NCI-H1436 (cell line): ENCODE results near the gene CD96.
"Not testable (repeated sequence)": the region's sequence is repeated elsewhere in the genome, so short reads cannot be mapped to it uniquely, and the experiment has no call there.

Experiments
- DNase-seq: peaks from one replicate; lab custom pipeline; 2025; lab: John Stamatoyannopoulos, UW

The CD96 gene

DNA sequence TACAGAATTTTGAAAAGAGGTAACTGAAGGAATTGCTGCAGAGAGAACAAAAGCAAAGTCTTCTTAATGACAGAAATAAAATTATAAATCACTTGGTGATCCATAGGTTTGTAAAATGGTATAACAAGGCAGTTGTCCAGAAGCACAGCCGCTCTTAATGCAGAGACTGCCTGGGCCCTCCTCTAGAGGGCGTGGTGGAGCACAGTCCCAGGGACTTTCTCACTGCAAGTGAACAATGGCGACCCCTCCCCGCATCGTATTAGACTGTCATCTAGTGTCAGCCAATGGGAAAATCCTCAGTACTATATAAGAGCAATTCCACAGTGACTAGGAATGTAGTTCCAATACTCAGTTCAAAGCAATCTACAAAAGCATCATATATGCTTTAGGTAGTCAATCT lies 79.5 kb downstream of the CD96 start:
- peak; percentile 5 for DNase-seq

DNA sequence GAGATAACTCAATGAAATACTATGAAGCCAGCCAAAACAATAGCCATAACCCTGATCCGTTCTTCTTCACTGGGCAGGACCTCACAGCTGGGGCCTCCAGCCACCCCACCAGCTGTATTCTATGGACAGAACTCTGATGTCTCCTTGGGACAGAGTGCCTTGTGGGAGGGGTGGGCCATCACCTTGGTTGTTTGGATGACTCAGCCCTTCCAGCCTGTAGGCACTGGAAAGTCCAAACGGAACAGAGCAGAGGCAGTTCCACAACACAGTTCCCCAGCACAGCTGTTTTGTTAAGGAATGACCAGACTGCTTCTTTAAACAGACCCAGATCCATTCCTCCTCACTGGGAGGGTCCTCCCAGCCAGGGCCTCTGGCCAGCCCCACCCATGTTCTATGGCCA lies 85.1 kb downstream of the CD96 start:
- no peak for DNase-seq

DNA sequence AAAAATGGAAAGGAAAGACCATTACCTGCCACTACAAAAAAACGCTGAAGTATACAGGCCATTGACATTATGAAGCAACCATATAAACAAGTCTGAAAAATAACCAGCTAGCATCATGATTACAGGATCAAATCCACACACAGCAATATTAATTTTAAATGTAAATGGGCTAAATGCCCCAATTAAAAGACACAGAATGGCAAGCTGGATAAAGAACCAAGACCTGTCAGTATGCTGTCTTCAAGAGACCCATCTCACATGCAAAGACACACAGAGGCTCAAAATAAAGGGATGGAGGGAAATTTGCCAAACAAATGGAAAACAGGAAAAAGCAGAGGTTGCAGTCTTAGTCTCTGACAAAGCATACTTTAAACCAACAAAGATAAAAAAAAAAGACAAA lies 87.0 kb downstream of the CD96 start:
- not testable (repeated sequence) for DNase-seq

DNA sequence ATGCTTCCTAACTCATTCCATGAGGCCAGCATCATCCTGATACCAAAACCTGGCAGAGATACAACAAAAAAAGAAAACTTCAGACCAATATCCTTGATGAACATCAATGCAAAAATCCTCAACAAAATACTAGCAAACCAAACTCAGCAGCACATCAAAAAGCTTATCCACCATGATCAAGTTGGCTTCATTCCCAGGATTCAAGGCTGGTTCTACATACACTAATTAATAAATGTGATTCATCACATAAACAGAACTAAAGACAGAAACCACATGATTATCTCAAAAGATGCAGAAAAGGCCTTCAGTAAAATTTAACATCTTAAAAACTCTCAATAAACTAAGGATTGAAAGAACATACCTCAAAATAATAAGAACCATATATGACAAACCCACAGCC lies 88.6 kb downstream of the CD96 start:
- DNase-seq = not testable (repeated sequence)

DNA sequence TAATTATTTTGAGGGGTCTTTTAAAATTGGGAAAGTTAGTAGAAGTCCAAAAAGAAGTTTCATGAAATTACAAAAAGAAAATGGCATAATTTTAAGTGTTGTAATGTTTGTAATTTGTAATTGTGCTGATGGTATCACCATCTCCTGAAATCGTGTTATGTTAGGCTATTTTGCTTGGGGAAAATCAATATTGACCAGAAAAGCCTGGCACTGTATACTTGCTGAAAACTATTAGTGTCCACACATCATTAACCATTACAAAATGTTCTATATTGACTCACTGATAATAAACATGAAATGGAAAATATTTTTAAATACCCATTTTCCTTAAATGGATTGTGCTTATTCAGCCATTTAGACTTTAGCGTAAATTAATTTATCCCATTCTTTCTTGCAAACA lies 93.4 kb downstream of the CD96 start:
- DNase-seq = no peak

DNA sequence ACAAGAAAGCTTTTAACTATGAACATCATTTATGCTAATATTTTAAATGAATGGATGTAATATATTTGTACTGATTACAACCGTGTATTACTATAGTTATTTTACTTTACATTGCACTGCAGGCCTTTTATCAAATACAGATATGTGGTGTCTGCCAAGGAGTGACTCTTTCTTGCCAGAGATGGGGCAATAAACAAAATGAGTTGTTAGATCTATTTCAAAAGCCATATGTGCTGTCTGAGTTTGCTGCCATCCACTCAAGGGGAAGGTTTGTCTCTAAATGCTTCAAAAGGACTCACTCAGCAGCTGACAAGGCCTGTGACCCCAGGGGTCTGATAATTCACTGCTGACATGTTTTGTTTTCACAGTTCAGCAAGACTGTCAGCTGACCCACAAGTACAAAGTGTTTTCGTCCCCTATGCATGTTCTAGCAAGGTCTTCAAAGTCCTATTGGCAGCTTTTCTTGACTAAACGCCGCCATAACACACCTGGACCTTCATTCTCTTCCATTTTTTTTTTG lies 94.4 kb downstream of the CD96 start:
- DNase-seq = no peak

DNA sequence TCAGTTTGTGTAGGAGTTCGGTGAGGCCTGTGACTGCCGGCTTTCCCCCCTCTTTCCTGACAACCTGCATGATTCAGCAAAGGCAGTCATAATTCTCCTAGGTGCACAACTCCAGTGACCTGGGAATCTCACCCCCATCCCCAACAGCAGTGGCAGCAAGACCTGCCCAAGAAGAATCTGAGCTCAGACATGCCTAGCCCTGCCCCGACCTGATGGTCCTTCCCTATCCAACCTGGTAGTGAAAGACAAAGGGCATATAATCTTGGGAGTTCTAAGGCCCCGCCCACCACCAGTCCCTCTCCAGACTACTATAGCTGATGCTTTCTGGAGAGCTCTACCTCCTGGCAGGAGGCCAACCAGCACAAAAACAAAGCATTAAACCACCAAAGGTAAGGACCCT lies 97.3 kb downstream of the CD96 start:
- DNase-seq = no peak

DNA sequence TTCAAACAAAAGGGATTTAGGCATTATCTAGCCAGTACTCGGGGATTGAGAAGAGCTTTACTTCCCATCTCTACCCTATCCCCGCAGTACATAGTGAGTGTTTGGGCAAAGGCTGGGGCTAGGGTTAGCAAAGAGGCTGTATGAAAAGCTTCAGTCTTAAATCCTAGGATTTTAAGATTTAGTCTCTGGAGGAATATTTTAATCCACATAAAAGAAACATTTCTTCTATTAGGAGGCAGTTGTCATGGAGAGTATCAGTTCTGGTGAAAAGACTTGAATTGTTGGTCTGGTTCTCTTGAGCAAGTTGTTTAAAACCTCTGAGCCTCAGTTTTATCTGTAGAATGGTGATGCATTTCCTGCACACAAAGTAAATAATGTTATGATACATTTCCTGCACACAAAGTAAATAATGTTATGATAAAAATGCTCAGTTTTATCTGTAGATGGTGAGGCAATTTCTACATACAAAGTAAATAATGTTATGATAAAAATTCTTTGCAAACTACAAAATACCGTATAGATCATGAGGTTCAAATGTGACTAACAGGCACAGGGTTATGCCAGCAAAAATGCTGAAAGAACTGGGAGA lies 107.1 kb downstream of the CD96 start:
- no peak for DNase-seq

DNA sequence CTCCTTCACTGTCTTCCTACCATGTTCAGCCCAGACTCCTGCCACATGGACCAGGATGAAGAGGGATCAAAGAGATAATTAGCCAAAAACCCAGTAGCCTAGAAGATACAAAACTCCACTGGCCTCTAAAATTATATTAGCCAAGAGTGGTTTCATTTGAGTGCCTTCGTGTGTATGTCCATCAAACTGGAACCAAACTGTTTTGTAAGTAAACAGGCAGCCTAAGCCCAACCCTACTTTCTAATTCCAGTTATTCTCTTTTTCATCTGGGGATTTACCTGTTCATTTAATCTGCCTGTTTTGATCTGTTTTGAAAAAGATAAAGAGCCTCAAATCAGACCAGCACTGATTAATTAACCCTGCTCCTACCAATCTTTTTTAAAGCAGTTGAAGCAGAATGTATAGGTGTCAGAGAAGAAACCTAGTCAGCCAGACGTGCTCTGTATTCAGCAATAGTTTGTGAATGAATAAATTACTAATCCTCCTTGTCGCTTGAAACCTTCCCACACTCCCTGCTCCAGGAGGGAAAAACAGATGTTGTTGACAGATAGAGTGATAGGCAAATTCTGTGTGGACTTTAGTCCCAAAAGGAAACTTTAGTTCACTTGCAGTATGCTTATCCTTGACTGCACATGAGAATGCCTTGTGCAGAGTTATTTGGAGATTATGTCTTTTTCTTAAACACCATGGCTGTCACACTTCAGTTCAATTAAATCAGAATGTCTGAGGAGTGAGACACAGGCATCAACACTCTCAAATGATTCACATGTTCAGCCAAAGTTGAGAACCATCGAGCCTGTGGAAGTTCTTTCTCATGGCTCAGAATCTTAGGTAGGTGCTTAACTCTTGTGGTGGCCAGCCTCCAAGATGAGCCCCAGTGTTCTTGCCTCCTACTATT lies 108.6 kb downstream of the CD96 start:
- DNase-seq = no peak

DNA sequence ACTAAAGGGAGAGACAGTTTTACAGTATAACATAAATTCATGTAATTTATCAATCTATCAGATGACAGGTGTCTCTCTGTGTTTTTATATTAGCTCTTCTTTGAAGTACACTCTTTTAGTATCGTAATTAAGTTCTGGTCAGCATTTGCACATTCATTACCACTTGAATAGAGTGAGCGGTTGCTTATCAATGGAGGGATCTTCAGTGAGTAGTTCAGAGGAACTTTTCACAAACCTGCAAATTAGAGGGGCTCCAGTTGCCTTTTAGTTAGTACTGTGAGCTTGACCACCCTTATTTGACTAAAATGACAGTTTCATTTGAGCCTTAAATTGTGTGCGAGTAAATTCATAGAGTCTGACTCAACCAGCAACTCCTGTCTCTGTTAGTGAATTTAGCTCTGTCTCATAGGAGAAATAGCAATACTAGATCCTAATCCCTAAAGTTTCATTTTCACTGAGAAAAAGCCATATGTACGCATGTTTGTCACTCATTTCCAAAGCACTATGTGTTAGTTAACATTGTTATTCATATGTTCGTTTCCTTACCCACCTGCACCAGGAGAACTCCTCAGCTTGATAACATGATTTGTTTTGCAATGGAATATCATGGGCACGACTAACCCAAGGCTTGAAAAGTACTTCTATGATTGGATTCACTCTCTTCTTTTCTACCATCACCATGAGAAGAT lies 110.6 kb downstream of the CD96 start:
- no peak for DNase-seq

DNA sequence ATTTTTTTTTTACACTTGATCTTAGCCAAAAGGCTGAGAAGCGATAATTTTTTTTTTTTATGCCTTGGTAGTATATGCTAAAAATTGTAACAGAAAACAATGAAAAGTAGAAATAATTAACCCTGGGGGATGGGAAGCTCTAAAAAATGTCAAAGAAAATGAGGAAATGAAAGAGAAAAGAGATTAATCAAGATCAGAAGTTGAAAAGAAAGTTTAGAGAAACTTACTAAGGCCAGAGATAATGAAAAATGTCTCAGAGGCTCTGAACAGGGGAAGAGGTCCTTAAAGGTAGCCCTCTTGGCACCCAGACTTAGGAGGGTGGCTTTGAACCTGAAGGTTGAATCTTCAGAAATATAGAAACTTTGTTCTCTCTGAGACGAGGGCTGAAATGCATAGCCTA lies 111.8 kb downstream of the CD96 start:
- DNase-seq = no peak

DNA sequence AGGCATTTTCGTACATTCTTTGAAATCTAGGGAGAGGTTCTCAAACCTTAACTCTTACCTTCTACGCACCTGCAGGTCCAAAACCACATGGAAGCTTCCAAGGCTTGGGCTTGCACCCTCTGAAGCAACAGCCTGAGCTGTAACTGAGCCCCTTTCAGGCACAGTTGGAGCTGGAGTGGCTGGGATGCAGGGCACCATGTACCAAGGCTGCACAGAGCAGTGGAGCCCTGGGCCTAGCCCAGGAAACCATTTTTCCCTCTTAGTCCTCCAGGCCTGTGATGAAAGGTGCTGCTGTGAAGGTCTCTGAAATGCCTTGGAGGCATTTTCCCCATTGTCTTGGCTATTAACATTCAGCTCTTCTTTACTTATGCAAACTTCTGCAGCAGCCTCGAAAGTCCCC lies 120.0 kb downstream of the CD96 start:
- DNase-seq = no peak

DNA sequence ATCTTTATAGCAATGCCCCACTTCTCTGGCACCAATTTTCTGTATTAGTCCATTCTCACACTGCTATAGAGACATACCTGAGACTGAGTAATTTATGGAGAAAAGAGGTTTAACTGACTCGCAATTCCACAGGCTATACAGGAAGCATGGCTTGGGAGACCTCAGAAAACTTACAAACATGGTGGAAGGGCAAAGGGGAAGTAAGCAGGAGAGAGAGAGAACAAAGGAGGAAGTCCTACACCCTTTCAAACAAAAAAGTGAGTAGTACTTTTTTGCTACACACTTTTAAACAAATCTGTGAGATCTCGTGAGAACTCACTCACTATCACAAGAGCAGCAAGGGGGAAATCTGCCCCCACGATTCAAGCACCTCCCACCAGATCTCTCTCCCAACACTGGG lies 120.9 kb downstream of the CD96 start:
- no peak for DNase-seq

DNA sequence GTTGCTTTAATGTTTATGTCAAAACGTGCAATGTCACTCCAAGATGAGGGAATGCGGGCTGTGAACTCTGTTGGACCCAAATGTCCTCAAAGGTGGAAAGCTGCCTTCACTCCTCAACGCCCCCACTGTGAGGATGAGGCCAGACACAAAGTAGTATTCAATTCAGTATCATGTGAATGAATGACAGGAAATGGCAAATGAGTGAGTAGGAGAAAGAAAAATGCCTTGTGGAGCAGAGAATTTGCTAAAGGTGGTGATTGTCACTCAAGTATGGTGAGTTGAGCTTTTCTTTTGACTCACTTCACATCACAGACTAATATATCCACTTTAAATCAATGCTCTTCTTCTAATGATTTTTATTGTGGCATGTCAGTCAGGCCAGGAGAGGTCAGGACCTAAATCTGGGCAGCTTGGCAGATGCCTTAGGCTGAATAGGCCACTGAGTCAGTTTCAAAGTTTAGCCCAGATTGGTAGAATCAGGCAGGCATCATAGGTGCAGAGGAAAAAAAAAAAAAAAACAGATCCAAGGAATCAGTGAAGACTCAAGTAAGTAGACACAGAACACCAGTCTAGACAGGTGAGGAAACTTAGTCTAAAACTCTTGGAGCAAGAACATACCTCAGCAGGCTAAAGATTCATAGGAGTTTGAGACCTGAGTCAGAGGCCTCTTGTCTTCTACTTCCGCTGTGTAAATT lies 124.2 kb downstream of the CD96 start:
- no peak for DNase-seq

DNA sequence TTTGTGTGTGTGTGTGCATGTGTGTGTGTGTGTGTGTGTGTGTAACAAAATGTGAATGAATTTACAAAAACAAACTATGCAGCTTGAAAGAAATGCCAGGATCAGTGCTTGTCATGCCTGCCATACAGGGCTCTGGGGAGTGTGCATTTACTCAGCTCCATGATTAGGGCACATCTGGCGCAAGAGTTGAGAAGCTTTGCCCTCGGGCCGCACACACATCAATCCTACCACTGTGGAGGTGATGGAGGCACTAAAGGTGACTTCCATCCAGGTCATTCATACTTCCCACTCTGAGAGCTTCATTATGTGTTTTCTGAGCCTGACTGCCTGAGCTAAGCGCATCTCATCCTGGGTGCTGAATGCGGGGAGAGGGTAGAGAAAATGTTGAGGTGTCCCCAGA lies 125.2 kb downstream of the CD96 start:
- DNase-seq = no peak

DNA sequence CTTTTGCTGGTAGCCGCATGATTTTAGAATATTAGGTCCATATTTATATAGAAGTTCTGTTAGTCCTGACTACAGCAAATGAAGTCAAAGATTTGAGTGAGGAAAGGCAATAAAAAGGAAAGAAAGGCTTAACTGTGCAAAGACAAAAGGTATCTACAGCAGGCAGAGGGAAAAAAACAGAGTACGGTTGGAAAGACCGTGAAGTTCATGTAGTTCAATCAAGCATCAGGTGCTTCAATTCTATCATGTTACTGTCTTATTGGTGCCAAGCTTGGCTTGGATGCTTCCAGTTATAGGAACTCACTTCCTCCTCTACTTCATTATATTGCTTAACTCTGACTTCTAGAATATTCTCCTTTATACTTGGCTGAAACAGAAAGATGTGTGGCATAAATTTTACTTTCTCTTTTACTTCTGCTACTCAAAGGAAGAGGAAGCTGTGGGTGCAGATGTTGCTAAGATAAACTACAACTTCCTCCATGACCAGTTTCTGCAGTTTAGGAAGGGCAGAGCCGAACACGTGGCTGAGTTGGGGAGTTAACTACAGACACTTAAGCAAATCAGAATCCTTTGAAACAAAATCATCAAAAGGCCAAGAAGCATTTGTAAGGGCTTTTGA lies 125.7 kb downstream of the CD96 start:
- no peak for DNase-seq

DNA sequence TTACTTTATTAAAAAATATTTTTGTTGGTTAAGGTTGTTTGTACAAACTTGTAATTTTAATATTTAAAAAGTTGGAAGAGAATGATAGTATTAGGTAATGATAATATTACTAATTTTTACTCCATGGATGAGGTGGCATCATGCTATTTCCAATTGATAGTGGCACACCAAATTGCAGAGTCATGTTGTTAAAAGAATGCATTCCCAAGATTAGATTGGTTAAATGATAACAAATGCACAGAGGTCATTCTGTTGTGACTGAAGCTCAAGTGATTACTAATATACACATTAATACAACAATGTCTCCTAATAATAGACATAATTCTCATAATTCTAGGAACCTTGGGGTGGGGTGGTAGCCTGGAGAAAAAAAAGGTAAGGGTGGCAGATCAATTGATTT lies 126.3 kb downstream of the CD96 start:
- DNase-seq = no peak

DNA sequence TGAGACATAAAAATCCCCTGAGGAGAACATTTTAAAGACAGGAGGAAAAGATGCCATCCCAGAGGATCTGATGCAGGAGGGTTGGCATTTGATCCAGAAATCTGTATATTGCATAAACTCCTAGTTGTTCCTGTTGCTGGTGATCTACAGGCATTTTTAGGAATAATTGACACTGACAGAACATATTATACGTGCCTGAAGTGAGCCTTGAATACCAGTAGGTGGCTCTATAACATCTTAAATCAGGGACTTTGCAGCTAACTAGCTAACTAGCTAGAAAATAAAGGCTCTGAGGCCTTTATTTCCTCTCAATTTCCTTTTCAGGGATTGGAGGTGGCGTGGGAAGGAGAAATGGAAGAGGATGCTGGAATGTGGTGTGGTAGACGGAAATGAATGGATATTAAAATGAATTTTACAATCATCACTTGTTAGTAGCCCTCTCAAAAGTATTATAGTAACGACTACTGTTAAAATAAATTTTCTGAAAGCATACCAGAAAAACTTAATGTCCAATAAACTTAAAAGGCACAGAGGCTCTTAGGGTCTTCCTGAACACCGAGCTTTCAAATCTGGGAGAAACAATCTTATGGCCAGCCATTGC lies 127.0 kb downstream of the CD96 start:
- DNase-seq = peak; percentile 70

DNA sequence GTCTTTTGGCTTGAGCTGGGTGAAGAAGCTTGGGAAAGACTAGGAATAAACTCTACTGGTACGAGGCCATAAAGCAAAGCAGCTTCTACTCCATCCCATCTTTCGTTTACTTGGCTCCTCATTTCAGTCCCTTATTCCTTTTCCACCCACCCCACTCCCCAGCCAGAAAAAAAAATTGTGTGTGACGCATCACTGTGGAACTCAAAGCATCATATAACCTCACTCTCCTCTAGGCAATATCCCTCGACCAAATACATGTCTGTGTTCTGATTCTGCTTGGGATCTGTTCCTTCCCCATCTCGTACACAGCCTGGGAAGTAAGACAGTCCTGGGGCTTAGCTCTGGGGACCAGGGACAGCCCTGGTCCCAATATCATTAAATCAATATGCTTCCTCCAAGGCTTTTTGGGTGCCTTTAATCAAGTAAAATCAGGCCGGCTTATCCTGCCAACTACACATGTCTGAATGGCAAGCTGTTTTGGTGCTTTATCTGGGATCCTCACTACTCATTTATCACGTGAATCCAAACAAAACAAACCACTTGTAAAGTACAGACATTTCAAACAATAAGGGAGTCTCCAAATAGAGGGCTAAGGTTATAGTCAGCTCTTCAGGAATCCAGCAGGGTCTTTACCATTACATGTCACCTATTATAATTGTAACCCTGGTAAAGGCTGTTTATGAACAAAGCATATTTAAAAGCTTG lies 128.1 kb downstream of the CD96 start:
- no peak for DNase-seq

DNA sequence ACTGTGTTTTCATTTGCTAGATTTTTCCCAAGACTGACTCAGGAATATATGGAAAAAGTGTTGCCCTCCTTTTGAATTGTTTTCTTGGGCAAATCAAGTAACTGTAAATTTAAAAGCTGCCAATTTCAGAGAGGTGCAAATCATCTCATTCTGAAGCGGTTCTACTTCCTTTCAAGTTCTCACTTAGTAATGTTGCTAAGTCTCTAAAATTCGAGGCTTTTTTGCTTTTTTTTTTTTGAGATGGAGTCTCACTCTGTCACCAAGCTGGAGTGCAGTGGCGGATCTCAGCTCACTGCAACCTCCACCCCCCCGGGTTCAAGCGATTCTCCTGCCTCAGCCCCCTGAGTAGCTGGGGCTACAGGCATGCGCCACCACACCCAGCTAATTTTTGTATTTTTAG lies 130.5 kb downstream of the CD96 start:
- not testable (repeated sequence) for DNase-seq

DNA sequence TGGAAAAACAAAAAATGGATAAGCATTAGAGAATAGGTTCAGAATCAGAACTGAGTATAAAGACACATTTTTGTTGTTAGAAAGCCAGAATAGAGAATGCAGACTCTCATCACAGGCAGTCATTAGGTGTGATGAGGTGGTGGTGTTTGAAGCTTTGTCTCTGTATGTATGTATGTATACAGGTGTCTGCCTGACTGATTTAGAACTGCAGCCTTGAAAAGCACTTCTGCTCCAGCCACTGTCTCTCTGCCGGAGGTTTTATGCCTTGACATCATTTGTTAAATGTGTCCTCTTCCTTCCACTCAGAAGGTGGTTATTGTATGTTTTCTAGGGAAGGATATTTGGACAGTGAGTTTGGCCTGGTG lies 133.8 kb downstream of the CD96 start:
- DNase-seq = no peak
